Suprapubic skin (tissue), 4 donors: ENCODE measurements around the gene FUCA2. TPM values are rescaled to one million over a fixed set of nuclear protein-coding genes. Genes with fewer than 3 reads are reported as not detected.

Source experiments
- DNase-seq, 2 donors: peaks; one replicate each; pipeline ENCODE4 v3.0.0-alpha.2; 2019; ENCODE audit warnings: low spot score in 2 of 2
- H3K27ac ChIP-seq: fragments of 200-600 bp; sonication (generic); one replicate; pipeline ENCODE4 v1.5.1; 2019
- H3K27me3 ChIP-seq: fragments of 200-600 bp; sonication (generic); one replicate; pipeline ENCODE4 v1.5.1; 2019
- H3K36me3 ChIP-seq: fragments of 200-600 bp; sonication (generic); one replicate; pipeline ENCODE4 v1.5.1; 2019
- H3K4me1 ChIP-seq: fragments of 200-600 bp; sonication (generic); one replicate; pipeline ENCODE4 v1.5.1; 2019
- H3K4me3 ChIP-seq: fragments of 200-600 bp; sonication (generic); one replicate; pipeline ENCODE4 v1.5.1; 2019; ENCODE audit warnings: mild to moderate bottlenecking
- H3K9me3 ChIP-seq: fragments of 200-600 bp; sonication (generic); one replicate; pipeline ENCODE4 v1.5.1; 2019
- CTCF ChIP-seq, 2 donors: fragments of 200-600 bp in 1 of 2; fragments of 450-650 bp in 1 of 2; sonication (generic) in 1 of 2; IDR thresholded peaks; one replicate each; pipeline ENCODE4 v1.5.1; 2016 to 2019; ENCODE audit warnings: antibody characterized with exemption in 2 of 2, mild to moderate bottlenecking in 1 of 2, moderate library complexity in 1 of 2
- EP300 ChIP-seq: sonication (generic); formaldehyde crosslinking; IDR thresholded peaks from one replicate; pipeline ENCODE4 v1.6.1; 2017; ENCODE audit warnings: antibody characterized with exemption
- POLR2A ChIP-seq, 2 donors: fragments of 450-650 bp; IDR thresholded peaks; one replicate each; pipeline ENCODE4 v1.6.1; 2017; ENCODE audit warnings: antibody characterized with exemption in 2 of 2, mild to moderate bottlenecking in 2 of 2, moderate library complexity in 2 of 2
- POLR2AphosphoS5 ChIP-seq, 3 donors: sonication (generic); formaldehyde crosslinking; IDR thresholded peaks; one replicate each; pipeline ENCODE4 v1.6.1; 2017; ENCODE audit warnings: antibody characterized with exemption in 3 of 3
- WGBS: methylation state at CpG from one replicate; pipeline ENCODE4 v1.1.5; 2018; 5-methylcytosine and 5-hydroxymethylcytosine counted together
- total RNA-seq, 4 donors: library from RNA; depleted of rRNA; stranded (reverse); fragments of >200 nt; gene quantifications; one replicate each; pipeline ENCODE4 v1.1.0, GENCODE V29; 2016

Gene FUCA2
- 10 to 100 TPM in 2 of 4 donors, 1 to 10 TPM in 2; 4.7 to 15.5 (median 10.8) TPM for total RNA-seq

GRCh38 chr6:143510991-143511891 lies at the start of gene FUCA2:
TSS of gene FUCA2 (minus strand) at chr6:143511720. CDS start at chr6:143511634, 86 bp downstream.
- Histone ChIP-seq H3K4me1 (peaks cover 35% of the 10 kb centered on the region), H3K27ac (peak within 1 kb of the TSS; percentile 85), H3K9me3 (no peaks in the 10 kb centered on the region), H3K4me3 (peak within 1 kb of the TSS; percentile 79), H3K27me3 (no peaks in the 10 kb centered on the region), H3K36me3 (no peaks in the 10 kb centered on the region)
- TF ChIP-seq CTCF (IDR thresholded peaks at IDR 0.05) (no peak), POLR2A (IDR thresholded peaks at IDR 0.05) (peak in 1 of 2 donors; percentile 68), EP300 (no peak), POLR2AphosphoS5 (IDR thresholded peaks at IDR 0.05) (peak in 1 of 3 donors; percentile 27)
- 12% methylated on average over 25 of the region's 63 CpGs for WGBS
- DNase-seq = peak; percentile 95

GRCh38 chr6:143561105-143561704 lies 49.7 kb upstream of the FUCA2 start:
- H3K9me3 ChIP-seq = no peaks in the 10 kb centered on the region
- no peak overlapping the region for H3K4me3 ChIP-seq
- H3K27ac ChIP-seq = no peak overlapping the region
- no peaks in the 10 kb centered on the region for H3K36me3 ChIP-seq
- H3K4me1 ChIP-seq = no peaks in the 10 kb centered on the region
- TF ChIP-seq POLR2A (IDR thresholded peaks at IDR 0.05) = no peak
- no peak for TF ChIP-seq EP300
- TF ChIP-seq POLR2AphosphoS5 (IDR thresholded peaks at IDR 0.05) = no peak
- TF ChIP-seq CTCF (IDR thresholded peaks at IDR 0.05) = no peak
- no peaks in the 10 kb centered on the region for H3K27me3 ChIP-seq
- 82% methylated on average over 9 of the region's 9 CpGs for WGBS
- DNase-seq = no peak

DNA sequence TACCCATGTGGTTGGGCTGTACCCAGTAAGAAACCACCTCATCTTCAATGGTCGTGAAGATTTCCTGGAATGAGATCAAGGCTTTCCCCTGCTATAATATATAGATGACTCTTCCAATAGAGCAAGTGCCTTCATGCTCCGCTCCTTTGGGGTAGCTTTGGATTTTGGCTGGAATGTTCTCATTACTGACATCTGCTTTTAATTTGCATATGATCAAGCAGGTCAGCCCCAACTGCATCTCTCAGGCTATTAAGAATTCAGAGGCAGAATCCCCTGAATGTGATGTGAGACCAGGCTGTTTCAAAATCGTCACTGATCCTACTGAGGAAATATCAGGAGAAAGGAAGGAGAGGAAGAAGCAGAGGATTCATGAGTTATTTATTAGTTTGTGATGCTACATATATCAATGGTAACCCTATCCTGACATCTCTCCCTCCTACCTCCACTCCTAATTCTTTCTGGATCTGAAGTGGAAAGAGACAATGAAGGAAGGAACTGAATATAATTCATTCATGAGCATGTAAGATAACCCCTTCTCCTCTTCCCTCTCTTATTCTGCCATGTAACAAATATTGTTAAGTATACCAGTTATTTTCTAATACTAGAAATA lies 47.6 kb upstream of the FUCA2 start:
- Histone ChIP-seq H3K9me3 (no peaks in the 10 kb centered on the region), H3K36me3 (no peaks in the 10 kb centered on the region), H3K27me3 (no peaks in the 10 kb centered on the region), H3K27ac (no peak overlapping the region), H3K4me3 (no peak overlapping the region), H3K4me1 (peaks cover 7% of the 10 kb centered on the region)
- 46% methylated on average over 3 of the region's 3 CpGs for WGBS
- TF ChIP-seq POLR2A (IDR thresholded peaks at IDR 0.05) (no peak), EP300 (no peak), CTCF (IDR thresholded peaks at IDR 0.05) (no peak)
- DNase-seq = no peak

GRCh38 chr6:143556529-143556928 lies 45.0 kb upstream of the FUCA2 start:
- H3K27ac ChIP-seq = no peak overlapping the region
- 94% methylated on average over 6 of the region's 6 CpGs for whole genome bisulfite sequencing
- no peak overlapping the region for H3K4me3 ChIP-seq
- H3K27me3 ChIP-seq = no peaks in the 10 kb centered on the region
- peaks cover 7% of the 10 kb centered on the region for H3K4me1 ChIP-seq
- no peak for DNase-seq
- H3K36me3 ChIP-seq = no peaks in the 10 kb centered on the region
- H3K9me3 ChIP-seq = no peaks in the 10 kb centered on the region
- no peak for TF ChIP-seq CTCF (IDR thresholded peaks at IDR 0.05)
- TF ChIP-seq POLR2A (IDR thresholded peaks at IDR 0.05) = no peak
- no peak for TF ChIP-seq EP300
- no peak for TF ChIP-seq POLR2AphosphoS5 (IDR thresholded peaks at IDR 0.05)

DNA sequence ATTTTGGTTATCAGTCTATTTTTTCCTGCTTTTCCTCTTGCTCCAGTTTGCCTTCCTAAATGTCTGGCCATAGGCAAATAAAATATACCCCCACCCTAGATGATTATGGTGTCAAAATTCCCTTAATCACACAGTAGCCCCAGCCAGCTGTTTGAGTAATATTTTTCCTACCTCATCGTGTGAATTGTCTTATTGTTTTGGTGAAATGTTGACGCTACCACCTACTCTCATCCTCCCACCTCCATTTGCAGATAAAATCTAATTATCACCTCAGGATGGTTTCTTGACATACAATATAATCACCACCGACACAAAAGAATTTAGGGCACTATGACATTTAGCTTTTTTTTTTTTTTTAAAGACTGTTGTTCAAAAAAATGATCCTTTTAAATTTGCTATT lies 44.1 kb upstream of the FUCA2 start:
- Histone ChIP-seq H3K9me3 (no peaks in the 10 kb centered on the region), H3K4me1 (peaks cover 7% of the 10 kb centered on the region), H3K36me3 (no peaks in the 10 kb centered on the region), H3K27me3 (no peaks in the 10 kb centered on the region), H3K27ac (no peak overlapping the region), H3K4me3 (no peak overlapping the region)
- WGBS = 69% methylated on average over 3 of the region's 3 CpGs
- TF ChIP-seq POLR2AphosphoS5 (IDR thresholded peaks at IDR 0.05) = no peak
- no peak for TF ChIP-seq POLR2A (IDR thresholded peaks at IDR 0.05)
- TF ChIP-seq EP300 = no peak
- TF ChIP-seq CTCF (IDR thresholded peaks at IDR 0.05) = no peak
- no peak for DNase-seq
